GM18870 (cell line): ENCODE measurements around the gene GALNTL6.
"Not testable (repeated sequence)": the region's sequence is repeated elsewhere in the genome, so short reads cannot be mapped to it uniquely, and the experiment has no call there.

Experiments used
- ATAC-seq: cut with Tn5 transposase; IDR thresholded peaks from one replicate; pipeline ENCODE4 v1.9.1; 2021; ENCODE audit warnings: moderate library complexity; ENCODE audit not compliant: unreplicated experiment

GALNTL6 gene

GRCh38 chr4:172842779-172843178 is 1029.6 kb downstream of the GALNTL6 start:
- no peak for ATAC-seq

GRCh38 chr4:172843192-172843591 is 1030.0 kb downstream of the GALNTL6 start:
- ATAC-seq, result no peak

GRCh38 chr4:172844556-172844955 is 1031.4 kb downstream of the GALNTL6 start:
- ATAC-seq, result no peak

- ATAC-seq, result no peak
Observed at GRCh38 chr4:172845281-172845680, 1032.1 kb downstream of the GALNTL6 start.

- ATAC-seq, result no peak
Observed at GRCh38 chr4:172850838-172851237, 1037.6 kb downstream of the GALNTL6 start.

- no peak for ATAC-seq
Observed at GRCh38 chr4:172851534-172851933, 1038.3 kb downstream of the GALNTL6 start.

- ATAC-seq, result no peak
Observed at GRCh38 chr4:172857026-172857425, 1043.8 kb downstream of the GALNTL6 start.

GRCh38 chr4:172858731-172859230 is 1045.6 kb downstream of the GALNTL6 start:
- ATAC-seq, result no peak

- ATAC-seq, result no peak
Observed at GRCh38 chr4:172865103-172865502, 1051.9 kb downstream of the GALNTL6 start.

- no peak for ATAC-seq
Observed at GRCh38 chr4:172865531-172866127, 1052.4 kb downstream of the GALNTL6 start.

GRCh38 chr4:172866421-172866820 is 1053.2 kb downstream of the GALNTL6 start:
- no peak for ATAC-seq

- no peak for ATAC-seq
Observed at GRCh38 chr4:172867835-172868234, 1054.6 kb downstream of the GALNTL6 start.

GRCh38 chr4:172868271-172868670 is 1055.1 kb downstream of the GALNTL6 start:
- no peak for ATAC-seq

GRCh38 chr4:172869621-172870268 is 1056.5 kb downstream of the GALNTL6 start:
- ATAC-seq, result no peak

- ATAC-seq, result no peak
Observed at GRCh38 chr4:172871381-172871780, 1058.2 kb downstream of the GALNTL6 start.

- no peak for ATAC-seq
Observed at GRCh38 chr4:172874944-172875343, 1061.7 kb downstream of the GALNTL6 start.

GRCh38 chr4:172876394-172876793 is 1063.2 kb downstream of the GALNTL6 start:
- ATAC-seq, result no peak

- no peak for ATAC-seq
Observed at GRCh38 chr4:172881645-172882044, 1068.4 kb downstream of the GALNTL6 start.

- not testable (repeated sequence) for ATAC-seq
Observed at GRCh38 chr4:172887358-172887757, 1074.2 kb downstream of the GALNTL6 start.

GRCh38 chr4:172887959-172888358 is 1074.8 kb downstream of the GALNTL6 start:
- no peak for ATAC-seq

- ATAC-seq, result no peak
Observed at GRCh38 chr4:172892300-172892699, 1079.1 kb downstream of the GALNTL6 start.

- ATAC-seq, result no peak
Observed at GRCh38 chr4:172895699-172896098, 1082.5 kb downstream of the GALNTL6 start.

GRCh38 chr4:172897046-172897445 is 1083.8 kb downstream of the GALNTL6 start:
- no peak for ATAC-seq
